B cell (primary cell): ENCODE results near the gene PRRT3. TPM values are rescaled to one million over a fixed set of nuclear protein-coding genes. Genes with fewer than 3 reads are reported as not detected.

Experiments
- ATAC-seq: fragments of 200-7000 bp; cut with Tn5 transposase; one replicate; pipeline ENCODE4 v1.10.0; 2021; ENCODE audit warnings: low read depth, mild to moderate bottlenecking, moderate number of reproducible peaks, moderate library complexity
- CTCF ChIA-PET: fragments of 350-600 bp; sonication (Branson Sonifier 250); formaldehyde crosslinking; loops from one replicate; lab custom pipeline; 2021; ENCODE audit warnings: antibody characterized with exemption, inconsistent platforms; lab: Charles Lee
- POLR2A ChIA-PET: fragments of 350-600 bp; sonication (Branson Sonifier 250); formaldehyde crosslinking; loops from one replicate; lab custom pipeline; 2021; ENCODE audit warnings: antibody characterized with exemption; lab: Charles Lee
- DNase-seq: peaks from one replicate; pipeline ENCODE4 v3.0.0; 2013
- H2AFZ ChIP-seq: 2 replicates; pipeline ENCODE4 v1.6.1; 2012; ENCODE audit warnings: mild to moderate bottlenecking, low read depth, low read length; ENCODE audit not compliant: insufficient read depth, poor library complexity, severe bottlenecking
- H3K27ac ChIP-seq, 2 donors: 1 replicate in 1 of 2; 2 replicates in 1 of 2; pipeline ENCODE4 v1.5.1; 2012 to 2013; ENCODE audit warnings: low read length in 2 of 2, mild to moderate bottlenecking in 2 of 2, moderate library complexity in 1 of 2
- H3K27me3 ChIP-seq, 4 experiments: fragments of 200-600 bp in 1 of 4; sonication (generic) in 1 of 4; replicated peaks in 1 of 4; 1 replicate in 2 of 4; 2 replicates in 2 of 4; pipeline versions ENCODE4 v1.6.1 to v1.7.0; 2013 to 2016; ENCODE audit warnings: low read length in 3 of 4, mild to moderate bottlenecking in 2 of 4, mixed read lengths in 1 of 4, moderate library complexity in 1 of 4; ENCODE audit not compliant: insufficient read depth in 4 of 4, control insufficient read depth in 3 of 4; ENCODE audit errors: control extremely low read depth in 1 of 4
- H3K36me3 ChIP-seq, 2 experiments: replicated peaks in 1 of 2; 1 replicate in 1 of 2; 2 replicates in 1 of 2; pipeline versions ENCODE4 v1.6.1 to v1.7.1; 2013; ENCODE audit warnings: low read length in 1 of 2; ENCODE audit not compliant: insufficient read depth in 2 of 2, control insufficient read depth in 1 of 2; ENCODE audit errors: control extremely low read depth in 1 of 2, extremely low read depth in 1 of 2
- H3K4me1 ChIP-seq, 2 donors: fragments of 200-600 bp in 1 of 2; sonication (generic) in 1 of 2; 1 replicate in 1 of 2; 2 replicates in 1 of 2; pipeline versions ENCODE4 v1.5.1 to v1.6.1; 2013 to 2017; ENCODE audit warnings: low read length in 2 of 2; ENCODE audit not compliant: control insufficient read depth in 2 of 2, insufficient read depth in 2 of 2
- H3K4me2 ChIP-seq: replicated peaks from 2 replicates; pipeline ENCODE3; 2012; ENCODE audit warnings: mild to moderate bottlenecking, low read depth, low read length; ENCODE audit not compliant: poor library complexity, severe bottlenecking
- H3K4me3 ChIP-seq, 5 experiments: fragments of 200-600 bp in 1 of 5; sonication (generic) in 1 of 5; 1 replicate in 3 of 5; 2 replicates in 2 of 5; pipeline versions ENCODE4 v1.5.1 to v1.7.0; 2011 to 2016; ENCODE audit warnings: low read length in 4 of 5, mild to moderate bottlenecking in 4 of 5, low read depth in 2 of 5, control low read depth in 1 of 5, moderate library complexity in 1 of 5; ENCODE audit not compliant: insufficient read depth in 1 of 5; ENCODE audit errors: control extremely low read depth in 1 of 5, extremely low read depth in 1 of 5
- H3K79me2 ChIP-seq: fragments of 200-600 bp; sonication (generic); one replicate; pipeline ENCODE4 v1.6.0; 2016; ENCODE audit warnings: low read length; ENCODE audit not compliant: control insufficient read depth, insufficient read depth
- H3K9ac ChIP-seq: fragments of 200-600 bp; sonication (generic); 2 replicates; pipeline ENCODE4 v1.6.1; 2017; ENCODE audit warnings: mild to moderate bottlenecking, low read length, moderate library complexity
- H3K9me3 ChIP-seq, 3 donors: one replicate each; pipeline versions ENCODE4 v1.6.1 to v1.7.1; 2013; ENCODE audit warnings: low read length in 2 of 3; ENCODE audit not compliant: control insufficient read depth in 2 of 3, insufficient read depth in 1 of 3; ENCODE audit errors: control extremely low read depth in 1 of 3
- H4K20me1 ChIP-seq: 2 replicates; pipeline ENCODE4 v1.6.0; 2012; ENCODE audit warnings: mild to moderate bottlenecking, low read length; ENCODE audit not compliant: insufficient read depth, control insufficient read depth, poor library complexity, severe bottlenecking
- H3K27ac Mint-ChIP-seq: one replicate; pipeline ENCODE4 v1.8.0; 2021; ENCODE audit warnings: mixed read lengths
- H3K27me3 Mint-ChIP-seq: one replicate; pipeline ENCODE4 v1.8.0; 2021; ENCODE audit warnings: mixed read lengths
- H3K4me1 Mint-ChIP-seq: one replicate; pipeline ENCODE4 v1.8.0; 2021; ENCODE audit warnings: mixed read lengths
- H3K4me3 Mint-ChIP-seq: one replicate; pipeline ENCODE4 v1.8.0; 2021; ENCODE audit warnings: mixed read lengths
- H3K9me3 Mint-ChIP-seq: one replicate; pipeline ENCODE4 v1.8.0; 2022; ENCODE audit warnings: mixed read lengths; ENCODE audit not compliant: insufficient read depth
- CTCF ChIP-seq: fragments of 200-600 bp; IDR thresholded peaks from one replicate; pipeline ENCODE4 v1.8.0; 2022; ENCODE audit warnings: antibody characterized with exemption, mild to moderate bottlenecking
- EZH2 ChIP-seq: IDR thresholded peaks from 2 replicates; pipeline ENCODE4 v1.6.1; 2012; ENCODE audit warnings: borderline replicate concordance, low read depth, mild to moderate bottlenecking, moderate library complexity, low read length; ENCODE audit not compliant: insufficient read depth, poor library complexity, severe bottlenecking
- WGBS: methylation state at CpG from one replicate; pipeline ENCODE4 v1.1.5; 2013; ENCODE audit warnings: missing lambda C conversion rate; ENCODE audit not compliant: insufficient coverage; 5-methylcytosine and 5-hydroxymethylcytosine counted together
- intact Hi-C: fragments of 100-400 bp; cut with micrococcal nuclease; formaldehyde crosslinking; loops from one replicate; pipeline ENCODE4 v1.10.0; 2022
- polyA plus RNA-seq: library from polyadenylated mRNA; depleted of rRNA; stranded (reverse); fragments of >200 nt; gene quantifications from 2 replicates; pipeline ENCODE4 v1.2.3, GENCODE V29; 2012
- total RNA-seq, 2 donors: library from RNA; stranded (reverse); fragments of 120-200 nt in 1 of 2; gene quantifications; 1 replicate in 1 of 2; 2 replicates in 1 of 2; pipeline versions ENCODE4 v1.2.3 to v1.2.4, GENCODE V29; 2013 to 2022

The PRRT3 gene
- total and polyA plus RNA-seq, 2 donors (not counting 1 experiment from before 2014, with no cell fraction given): 1.7 to 3.9 TPM

GRCh38 chr3:9994086-9994844, 42.1 kb upstream of the PRRT3 start:
- no peaks in the 10 kb centered on the region for H4K20me1 ChIP-seq
- peaks cover 56% of the 10 kb centered on the region for H3K79me2 ChIP-seq
- H3K9me3 ChIP-seq: no peaks in the 10 kb centered on the region
- no peak overlapping the region for H2AFZ ChIP-seq
- H3K9ac ChIP-seq: no peak overlapping the region
- intact Hi-C loops: no loop called here
- no peak overlapping the region for H3K27ac ChIP-seq
- 99% methylated on average over 8 of the region's 10 CpGs for WGBS
- H3K4me1 ChIP-seq: no peaks in the 10 kb centered on the region
- no peak overlapping the region for H3K4me2 ChIP-seq
- TF ChIP-seq EZH2: no peak
- no peak for TF ChIP-seq CTCF
- H3K27me3 Mint-ChIP-seq: no peaks in the 10 kb centered on the region
- POLR2A ChIA-PET: no interaction called here
- DNase-seq: no peak
- H3K9me3 Mint-ChIP-seq: no peaks in the 10 kb centered on the region
- CTCF ChIA-PET: interaction anchor here (2.0 kb wide), 1 partner anchor 12 kb away, joined by 6 read pairs; no protein-coding TSS in a partner anchor
- H3K4me1 Mint-ChIP-seq: no peaks in the 10 kb centered on the region
- no peak overlapping the region for H3K27ac Mint-ChIP-seq
- H3K27me3 ChIP-seq: no peaks in the 10 kb centered on the region
- no peak for ATAC-seq
- H3K36me3 ChIP-seq: peaks cover 1 to 8% of the 10 kb centered on the region in 2 experiments
- H3K4me3 ChIP-seq: no peak overlapping the region
- H3K4me3 Mint-ChIP-seq: no peak overlapping the region

GRCh38 chr3:9986230-9986725, 34.1 kb upstream of the PRRT3 start:
- Histone ChIP-seq H3K9me3 (no peaks in the 10 kb centered on the region), H4K20me1 (peaks cover 26% of the 10 kb centered on the region), H3K79me2 (peaks cover 53% of the 10 kb centered on the region), H3K4me3 (peak overlapping the region; percentile 71 to 96 (median 82)), H3K27me3 (no peaks in the 10 kb centered on the region), H3K4me1 (peaks cover 16 to 22% of the 10 kb centered on the region in 2 donors), H3K27ac (peak overlapping the region; percentile 88 to 97), H2AFZ (peak overlapping the region; percentile 79), H3K4me2 (peak overlapping the region; percentile 88), H3K9ac (peak overlapping the region; percentile 96), H3K36me3 (peaks cover 1 to 11% of the 10 kb centered on the region in 2 experiments)
- POLR2A ChIA-PET: interaction anchor here (0.7 to 2.7 kb wide), 10 partner anchors 25 to 589 kb away, joined by 3 to 9 read pairs (median 5); partner anchors contain the start of genes ARPC4 and CRELD1
- CTCF ChIA-PET: interaction anchor here (0.7 to 2.1 kb wide), 5 partner anchors 21 to 237 kb away, joined by 3 to 15 read pairs (median 3); partner anchors contain the start of gene CRELD1
- ATAC-seq (peak; percentile 28), DNase-seq (no peak)
- Mint-ChIP-seq H3K4me1 (peaks cover 28% of the 10 kb centered on the region), H3K9me3 (no peaks in the 10 kb centered on the region), H3K27me3 (no peaks in the 10 kb centered on the region), H3K4me3 (peak overlapping the region; percentile 98), H3K27ac (peak overlapping the region; percentile 100)
- under 1% methylated on average over 13 of the region's 17 CpGs for WGBS
- intact Hi-C loops: loop anchor here (1.0 to 10.0 kb wide), 8 partner anchors 25 to 262 kb away; partner anchors contain the start of genes BRK1, FANCD2, JAGN1 and PRRT3
- TF ChIP-seq EZH2 (no peak), CTCF (no peak)
